Endothelial cell of umbilical vein (primary cell): ENCODE data around the gene UBE2L3. TPM values are rescaled to one million over a fixed set of nuclear protein-coding genes. Genes with fewer than 3 reads are reported as not detected.
"Not testable (repeated sequence)": the region's sequence is repeated elsewhere in the genome, so short reads cannot be mapped to it uniquely, and the experiment has no call there.

ENCODE experiments used
- BruUV-seq: library from RNA; stranded (reverse); fragments of 400-500 nt; replicated peaks from 2 replicates; lab custom pipeline; 2021; lab: Mats Ljungman, UMichigan
- CTCF ChIA-PET: fragments of 300-600, 350-600 bp; sonication (Branson Sonifier 250); formaldehyde crosslinking; loops from one replicate; lab custom pipeline; 2021; ENCODE audit warnings: antibody characterized with exemption, inconsistent platforms; lab: Charles Lee
- POLR2A ChIA-PET: fragments of 300-600, 350-600 bp; sonication (Branson Sonifier 250); formaldehyde crosslinking; loops from one replicate; lab custom pipeline; 2021; ENCODE audit warnings: antibody characterized with exemption, inconsistent platforms; lab: Charles Lee
- DNase-seq: peaks from one replicate; pipeline ENCODE4 v3.0.0-alpha.2; 2011; ENCODE audit warnings: low read depth, low spot score
- FAIRE-seq: peaks from 2 replicates; lab custom pipeline; 2011; peaks lifted over from hg19 to GRCh38; lab: Jason Lieb, UNC
- H2AFZ ChIP-seq: 2 replicates; pipeline ENCODE4 v1.6.0; 2012; ENCODE audit warnings: low read depth, low read length, control low read depth, inconsistent platforms
- H3K27ac ChIP-seq: 2 replicates; pipeline ENCODE4 v1.5.1; 2011; ENCODE audit warnings: low read depth, mild to moderate bottlenecking, control low read depth, low read length, moderate library complexity; ENCODE audit not compliant: insufficient read depth
- H3K27me3 ChIP-seq, 2 experiments: 2 replicates each; pipeline versions ENCODE4 v1.6.0 to v1.6.1; 2011; ENCODE audit warnings: low read length in 2 of 2, mixed read lengths in 1 of 2; ENCODE audit not compliant: control insufficient read depth in 2 of 2, insufficient read depth in 2 of 2
- H3K36me3 ChIP-seq, 2 experiments: 2 replicates in 1 of 2; 3 replicates in 1 of 2; pipeline ENCODE4 v1.5.1; 2011; ENCODE audit warnings: low read length in 2 of 2, mild to moderate bottlenecking in 1 of 2, moderate library complexity in 1 of 2; ENCODE audit not compliant: control insufficient read depth in 2 of 2, insufficient read depth in 2 of 2; ENCODE audit errors: extremely low read depth in 1 of 2
- H3K4me1 ChIP-seq: 3 replicates; pipeline ENCODE4 v1.5.1; 2011; ENCODE audit warnings: mild to moderate bottlenecking, low read length; ENCODE audit not compliant: control insufficient read depth, insufficient read depth; ENCODE audit errors: extremely low read depth
- H3K4me2 ChIP-seq: 2 replicates; pipeline ENCODE4 v1.6.1; 2011; ENCODE audit warnings: low read length, control low read depth, mixed read lengths; ENCODE audit not compliant: insufficient read depth
- H3K4me3 ChIP-seq, 3 experiments: fragments of 200-600 bp in 1 of 3; sonication (generic), shearing (Covaris generic) in 1 of 3; replicated peaks in 1 of 3; 2 replicates each; pipeline ENCODE4 v1.5.1; 2011 to 2016; ENCODE audit warnings: control low read depth in 3 of 3, low read length in 3 of 3, mild to moderate bottlenecking in 2 of 3, inconsistent platforms in 1 of 3, low read depth in 1 of 3, moderate library complexity in 1 of 3; ENCODE audit not compliant: insufficient read depth in 1 of 3
- H3K79me2 ChIP-seq: 2 replicates; pipeline ENCODE4 v1.6.0; 2012; ENCODE audit warnings: low read length, inconsistent platforms; ENCODE audit not compliant: control insufficient read depth, insufficient read depth
- H3K9ac ChIP-seq: replicated peaks from 2 replicates; pipeline ENCODE3; 2011; ENCODE audit warnings: low read length, control low read depth; ENCODE audit not compliant: insufficient read depth; ENCODE audit errors: extremely low read depth
- H3K9me1 ChIP-seq: replicated peaks from 3 replicates; pipeline ENCODE4 v1.6.0; 2011; ENCODE audit warnings: mild to moderate bottlenecking, low read length; ENCODE audit not compliant: control insufficient read depth, insufficient read depth; ENCODE audit errors: extremely low read depth
- H3K9me3 ChIP-seq: replicated peaks from 2 replicates; pipeline ENCODE4 v1.5.1; 2012; ENCODE audit warnings: low read length, inconsistent platforms; ENCODE audit not compliant: control insufficient read depth, insufficient read depth
- H4K20me1 ChIP-seq: replicated peaks from 2 replicates; pipeline ENCODE3; 2011; ENCODE audit warnings: mild to moderate bottlenecking, low read length; ENCODE audit not compliant: control insufficient read depth, insufficient read depth; ENCODE audit errors: extremely low read depth
- FOS ChIP-seq: IDR thresholded peaks from 2 replicates; pipeline ENCODE4 v1.6.1; 2011; ENCODE audit warnings: mild to moderate bottlenecking, low read length, moderate library complexity, borderline replicate concordance; ENCODE audit not compliant: insufficient read depth
- GATA2 ChIP-seq: IDR thresholded peaks from 2 replicates; pipeline ENCODE4 v1.7.0; 2011; ENCODE audit warnings: low read depth, mild to moderate bottlenecking, moderate library complexity, mixed read lengths, low read length; ENCODE audit not compliant: insufficient read length, insufficient read depth
- JUN ChIP-seq: IDR thresholded peaks from 2 replicates; pipeline ENCODE4 v1.6.1; 2011; ENCODE audit warnings: borderline replicate concordance, low read depth; ENCODE audit not compliant: insufficient read length, insufficient read depth
- MYC ChIP-seq: IDR thresholded peaks from one replicate; pipeline ENCODE4 v1.6.1; 2011; ENCODE audit warnings: mild to moderate bottlenecking, low read depth, low read length
- POLR2A ChIP-seq: IDR thresholded peaks from 2 replicates; pipeline ENCODE4 v1.6.1; 2012; ENCODE audit warnings: low read depth, mild to moderate bottlenecking, control low read depth, low read length
- dilution Hi-C: fragments of 300-500 bp; cut with MboI; formaldehyde crosslinking; loops from one replicate; pipeline ENCODE4 v1.15.0; 2019; ENCODE audit warnings: low sequenced_read_pairs; ENCODE audit not compliant: extremely low pct_ligation_motif_present
- intact Hi-C: fragments of 100-400 bp; cut with micrococcal nuclease; formaldehyde crosslinking; loops from one replicate; pipeline ENCODE4 v1.10.0; 2022
- polyA plus RNA-seq, 4 experiments: library from polyadenylated mRNA; depleted of rRNA in 3 of 4; stranded (reverse) in 3 of 4; unstranded in 1 of 4; fragments of >200 nt; gene quantifications; 2 replicates each; pipeline versions ENCODE4 v1.2.1 to v1.2.3, GENCODE V29; 2011 to 2012; ENCODE audit warnings: missing spikeins in 1 of 4
- total RNA-seq: library from RNA; stranded (reverse); gene quantifications from 2 replicates; pipeline ENCODE4 v1.2.3, GENCODE V29; 2021
- TF ChIP-seq, protein P1 (sequence below): IDR thresholded peaks from 2 replicates; pipeline ENCODE4 v1.6.1; 2011; ENCODE audit not compliant: insufficient read depth, insufficient read length
- TF ChIP-seq, protein P2 (sequence below), 2 donors: IDR thresholded peaks; 1 replicate in 1 of 2; 2 replicates in 1 of 2; pipeline ENCODE4 v1.5.1; 2011; ENCODE audit warnings: low read length in 2 of 2, mild to moderate bottlenecking in 2 of 2, moderate library complexity in 2 of 2, control low read depth in 1 of 2, inconsistent platforms in 1 of 2, low read depth in 1 of 2; ENCODE audit not compliant: insufficient read depth in 1 of 2; ENCODE audit errors: extremely low read depth in 1 of 2

Gene UBE2L3
- total and polyA plus RNA-seq, 2 donors (not counting 3 experiments of a cell fraction or from before 2014, with no cell fraction given): 66.0 to 83.5 TPM

DNA sequence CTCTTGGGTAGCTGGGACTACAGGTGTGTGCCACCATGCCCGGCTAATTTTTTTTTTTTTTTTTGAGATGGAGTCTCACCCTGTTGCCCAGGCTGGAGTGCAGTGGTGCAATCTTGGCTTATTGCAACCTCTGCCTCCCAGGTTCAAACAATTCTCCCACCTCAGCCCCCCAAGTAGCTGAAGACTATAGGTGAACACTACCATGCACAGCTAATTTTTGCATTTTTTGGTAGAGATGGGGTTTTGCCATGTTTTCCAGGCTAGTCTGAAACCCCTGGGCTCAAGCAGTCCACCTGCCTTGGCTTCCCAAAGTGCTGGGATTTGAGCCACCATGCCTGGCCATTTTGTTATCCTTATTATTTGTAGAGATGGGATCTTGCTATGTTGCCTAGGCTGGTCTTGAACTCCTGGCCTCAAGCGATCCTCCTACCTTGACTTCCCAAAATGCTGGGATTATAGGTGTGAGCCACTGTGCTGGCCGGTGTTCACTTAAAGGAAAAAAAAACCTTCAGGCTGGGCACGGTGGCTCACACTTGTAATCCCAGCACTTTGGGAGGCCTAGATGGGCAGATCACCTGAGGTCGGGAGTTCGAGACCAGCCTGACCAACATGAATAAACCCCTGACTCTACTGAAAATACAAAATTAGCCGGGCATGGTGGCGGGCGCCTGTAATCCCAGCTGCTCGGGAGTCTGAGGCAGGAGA, 13.6 kb downstream of the UBE2L3 start:
- intact Hi-C loops, H3K4me3 ChIP-seq, dilution Hi-C loops: not testable (repeated sequence)

DNA sequence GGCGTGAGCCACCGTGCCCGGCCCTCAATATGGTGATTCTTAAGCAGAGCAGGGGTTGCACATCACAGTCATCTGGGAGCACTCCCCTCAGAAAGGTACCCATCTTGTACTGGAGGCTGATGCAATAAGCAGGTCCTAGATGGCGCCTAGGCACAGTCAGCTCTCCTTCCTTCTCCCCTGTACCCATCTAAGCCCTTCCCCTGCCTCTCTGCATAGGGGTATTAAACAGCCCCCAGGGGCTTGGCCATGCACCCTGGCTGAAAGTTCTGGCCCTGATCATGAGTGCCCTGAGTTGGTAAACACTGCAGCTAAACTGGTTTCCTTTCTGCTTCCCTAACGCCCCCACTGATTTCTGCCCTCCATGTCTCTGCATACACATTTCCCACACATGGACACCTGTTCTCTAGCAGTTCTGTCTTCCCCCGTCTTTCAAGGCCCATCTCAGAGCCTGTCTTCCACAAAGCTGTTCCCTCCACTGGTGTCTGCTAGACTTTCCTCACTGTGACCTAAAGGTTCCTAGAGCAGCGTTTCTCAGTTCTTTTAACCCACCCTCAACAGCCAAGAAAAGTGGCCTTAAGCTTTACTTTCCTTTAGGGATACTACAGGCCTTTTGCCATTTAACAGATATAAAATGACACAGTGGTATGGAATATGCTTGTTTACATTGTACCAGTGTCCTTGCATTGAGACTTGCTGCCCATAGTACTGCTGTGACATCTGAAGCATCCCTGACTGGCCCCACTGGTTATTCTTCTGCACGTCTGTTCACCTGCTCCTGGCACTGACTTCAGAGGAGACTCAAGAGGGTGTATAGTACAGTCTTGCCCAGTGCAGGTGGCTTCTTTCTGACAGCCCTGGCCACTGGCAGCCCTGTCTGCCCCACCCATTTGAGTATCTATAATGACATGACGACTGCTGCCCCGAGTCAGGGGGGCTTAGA, 15.6 kb downstream of the UBE2L3 start:
- Histone ChIP-seq H3K4me2 (no peak overlapping the region), H2AFZ (no peak overlapping the region), H3K9me1 (no peaks in the 10 kb centered on the region), H3K9ac (no peak overlapping the region), H4K20me1 (peaks cover 23% of the 10 kb centered on the region), H3K79me2 (peaks cover 99% of the 10 kb centered on the region), H3K27me3 (no peaks in the 10 kb centered on the region), H3K4me1 (peaks cover 2% of the 10 kb centered on the region), H3K9me3 (no peaks in the 10 kb centered on the region), H3K36me3 (peaks cover 3 to 7% of the 10 kb centered on the region in 2 experiments), H3K4me3 (no peak overlapping the region), H3K27ac (no peak overlapping the region)
- ChIA-PET POLR2A (interaction anchor here (0.6 kb wide), 1 partner anchor 8 kb away, joined by 3 read pairs; no protein-coding TSS in a partner anchor), CTCF (no interaction called here)
- no peak for DNase-seq
- FAIRE-seq: no peak
- dilution Hi-C loops: no loop called here
- no TSS peak for BruUV-seq
- no peak for TF ChIP-seq POLR2A
- TF ChIP-seq JUN: no peak
- TF ChIP-seq FOS: no peak
- no peak for TF ChIP-seq MYC
- TF ChIP-seq GATA2: no peak
- TF ChIP-seq, protein P1, sequence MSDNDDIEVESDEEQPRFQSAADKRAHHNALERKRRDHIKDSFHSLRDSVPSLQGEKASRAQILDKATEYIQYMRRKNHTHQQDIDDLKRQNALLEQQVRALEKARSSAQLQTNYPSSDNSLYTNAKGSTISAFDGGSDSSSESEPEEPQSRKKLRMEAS: no peak
- TF ChIP-seq, protein P2, sequence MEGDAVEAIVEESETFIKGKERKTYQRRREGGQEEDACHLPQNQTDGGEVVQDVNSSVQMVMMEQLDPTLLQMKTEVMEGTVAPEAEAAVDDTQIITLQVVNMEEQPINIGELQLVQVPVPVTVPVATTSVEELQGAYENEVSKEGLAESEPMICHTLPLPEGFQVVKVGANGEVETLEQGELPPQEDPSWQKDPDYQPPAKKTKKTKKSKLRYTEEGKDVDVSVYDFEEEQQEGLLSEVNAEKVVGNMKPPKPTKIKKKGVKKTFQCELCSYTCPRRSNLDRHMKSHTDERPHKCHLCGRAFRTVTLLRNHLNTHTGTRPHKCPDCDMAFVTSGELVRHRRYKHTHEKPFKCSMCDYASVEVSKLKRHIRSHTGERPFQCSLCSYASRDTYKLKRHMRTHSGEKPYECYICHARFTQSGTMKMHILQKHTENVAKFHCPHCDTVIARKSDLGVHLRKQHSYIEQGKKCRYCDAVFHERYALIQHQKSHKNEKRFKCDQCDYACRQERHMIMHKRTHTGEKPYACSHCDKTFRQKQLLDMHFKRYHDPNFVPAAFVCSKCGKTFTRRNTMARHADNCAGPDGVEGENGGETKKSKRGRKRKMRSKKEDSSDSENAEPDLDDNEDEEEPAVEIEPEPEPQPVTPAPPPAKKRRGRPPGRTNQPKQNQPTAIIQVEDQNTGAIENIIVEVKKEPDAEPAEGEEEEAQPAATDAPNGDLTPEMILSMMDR (IDR thresholded peaks at IDR 0.05; ENCODE audit: extremely low read depth in 1 of 2, insufficient read depth in 1 of 2, low read depth in 1 of 2, low read length in 2 of 2): no peak
- intact Hi-C loops: no loop called here

More for the DNA sequence above, 13.6 kb downstream of the UBE2L3 start:
- H3K9me1 ChIP-seq, H3K27ac ChIP-seq, H3K9ac ChIP-seq, H3K27me3 ChIP-seq, DNase-seq, POLR2A ChIA-PET, FAIRE-seq, CTCF ChIA-PET, BruUV-seq, H2AFZ ChIP-seq, H3K36me3 ChIP-seq, H3K9me3 ChIP-seq, H3K4me2 ChIP-seq, H3K4me1 ChIP-seq: not testable (repeated sequence)
- H3K79me2 ChIP-seq: peaks cover 98% of the 10 kb centered on the region
- peaks cover 26% of the 10 kb centered on the region for H4K20me1 ChIP-seq
